NCI-H128 (cell line): Measurements from ENCODE around the gene PROK1.
"Not testable (repeated sequence)": the region's sequence is repeated elsewhere in the genome, so short reads cannot be mapped to it uniquely, and the experiment has no call there.

Experiments used
- DNase-seq: peaks from one replicate; lab custom pipeline; 2025; ENCODE audit not compliant: unreplicated experiment; lab: John Stamatoyannopoulos, UW

PROK1 gene

GRCh38 chr1:110433213-110433612 lies 17.7 kb upstream of the PROK1 start:
- no peak for DNase-seq

GRCh38 chr1:110433803-110434202 lies 17.1 kb upstream of the PROK1 start:
- no peak for DNase-seq

- no peak for DNase-seq
These were observed 16.0 kb upstream of the PROK1 start for GRCh38 chr1:110434946-110435345.

- DNase-seq, result no peak
These were observed 14.3 kb upstream of the PROK1 start for GRCh38 chr1:110436635-110437034.

GRCh38 chr1:110437645-110438299 lies 13.2 kb upstream of the PROK1 start:
- not testable (repeated sequence) for DNase-seq

GRCh38 chr1:110438893-110439292 lies 12.1 kb upstream of the PROK1 start:
- no peak for DNase-seq

- DNase-seq, result not testable (repeated sequence)
These were observed 11.1 kb upstream of the PROK1 start for GRCh38 chr1:110439873-110440272.

- DNase-seq, result no peak
These were observed 10.1 kb upstream of the PROK1 start for GRCh38 chr1:110440877-110441276.

GRCh38 chr1:110441888-110442287 lies 9.1 kb upstream of the PROK1 start:
- no peak for DNase-seq

- no peak for DNase-seq
These were observed 7.5 kb upstream of the PROK1 start for GRCh38 chr1:110443451-110443850.

GRCh38 chr1:110444561-110444960 lies 6.4 kb upstream of the PROK1 start:
- no peak for DNase-seq

- DNase-seq, result no peak
These were observed 993 bp upstream of the PROK1 start for GRCh38 chr1:110449661-110450651.

GRCh38 chr1:110452330-110452729 lies 1.4 kb downstream of the PROK1 start:
- no peak for DNase-seq

GRCh38 chr1:110453829-110454228 lies 2.9 kb downstream of the PROK1 start:
- DNase-seq, result no peak

- DNase-seq, result no peak
These were observed 3.4 kb downstream of the PROK1 start for GRCh38 chr1:110454328-110454727.

GRCh38 chr1:110455151-110455550 lies 4.2 kb downstream of the PROK1 start:
- no peak for DNase-seq

GRCh38 chr1:110457206-110457605 lies 6.3 kb downstream of the PROK1 start:
- DNase-seq, result no peak

GRCh38 chr1:110460253-110461220 lies 9.6 kb downstream of the PROK1 start:
- peak; percentile 82 for DNase-seq

- DNase-seq, result no peak
These were observed 11.1 kb downstream of the PROK1 start for GRCh38 chr1:110462093-110462492.

- DNase-seq, result no peak
These were observed 12.0 kb downstream of the PROK1 start for GRCh38 chr1:110462964-110463363.

GRCh38 chr1:110463725-110464124 lies 12.8 kb downstream of the PROK1 start:
- no peak for DNase-seq
